SH-SY5Y (cell line): ENCODE results near the gene TRAP1.

Experiments used
- GATA2 ChIP-seq: IDR thresholded peaks from 2 replicates; pipeline ENCODE4 v1.6.1; 2011; ENCODE audit warnings: mild to moderate bottlenecking, low read depth, low read length
- GATA3 ChIP-seq: IDR thresholded peaks from 2 replicates; pipeline ENCODE4 v1.6.1; 2011; ENCODE audit warnings: low read depth, mild to moderate bottlenecking, low read length, moderate library complexity

DNA sequence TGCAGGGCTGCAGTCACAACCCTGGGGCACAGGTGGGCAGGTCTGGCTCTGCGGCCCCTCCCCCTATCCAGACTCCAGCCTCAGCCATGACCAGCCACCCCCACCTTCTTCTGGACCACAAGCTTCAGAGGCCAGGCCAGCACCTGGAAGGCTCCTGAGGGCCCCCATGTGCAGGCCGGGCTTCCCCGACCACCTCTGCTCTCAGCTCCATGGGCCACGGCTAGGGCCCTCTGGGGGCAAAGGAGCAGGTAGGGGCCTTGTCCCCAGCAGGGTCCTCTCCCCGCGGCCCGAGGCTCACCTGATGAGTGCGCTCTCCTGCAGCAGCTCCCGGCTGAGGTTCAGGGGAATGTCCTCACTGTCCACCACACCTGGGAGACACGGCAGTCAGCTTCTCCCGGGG is 45.9 kb downstream of the TRAP1 start:
- TF ChIP-seq GATA2 (no peak), GATA3 (no peak)
